Stimulated activated CD4-positive, alpha-beta T cell treated with anti-CD3 and anti-CD28 coated beads, Interleukin-15, amount 100 ng/mL, for 1 hour (primary cell): ENCODE data around the gene ARAP3.
A peak's percentile ranks its signal among the peaks of the same experiment; 100 is the strongest.

ENCODE experiments used
- DNase-seq, 2 donors: peaks; one replicate each; pipeline ENCODE4 v3.0.0-alpha.2; 2020; ENCODE audit warnings: low read depth in 1 of 2, low spot score in 1 of 2

The ARAP3 gene

DNA sequence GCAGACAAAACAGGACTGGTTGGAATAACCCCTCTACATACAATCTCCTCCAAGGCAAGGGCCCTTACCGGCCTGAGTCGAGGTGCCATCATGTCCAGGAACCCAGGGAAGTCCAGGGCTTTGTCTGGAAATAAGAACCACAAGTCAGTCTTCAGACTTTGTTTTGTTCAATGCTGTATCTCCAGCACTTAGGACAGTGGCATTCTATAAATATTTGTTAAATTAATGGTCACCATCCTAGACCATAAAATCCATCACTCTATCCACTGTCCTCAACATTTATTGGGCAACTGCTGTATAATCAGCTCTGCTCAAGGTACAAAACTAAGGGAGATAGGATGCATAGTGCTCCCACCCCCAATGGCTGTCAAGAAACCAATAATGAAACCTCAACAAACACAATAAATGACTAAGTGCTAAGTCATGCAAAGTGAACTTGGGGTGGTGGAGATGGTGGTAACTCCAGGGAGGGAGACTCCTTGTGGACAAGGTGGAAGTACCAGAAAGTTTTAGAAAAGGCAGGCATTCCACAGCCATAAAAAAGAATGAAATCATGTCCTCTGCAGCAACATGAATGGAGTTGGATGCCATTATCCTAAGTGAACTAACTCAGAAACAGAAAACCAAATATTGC, 40.3 kb downstream of the ARAP3 start:
- DNase-seq, result no peak

DNA sequence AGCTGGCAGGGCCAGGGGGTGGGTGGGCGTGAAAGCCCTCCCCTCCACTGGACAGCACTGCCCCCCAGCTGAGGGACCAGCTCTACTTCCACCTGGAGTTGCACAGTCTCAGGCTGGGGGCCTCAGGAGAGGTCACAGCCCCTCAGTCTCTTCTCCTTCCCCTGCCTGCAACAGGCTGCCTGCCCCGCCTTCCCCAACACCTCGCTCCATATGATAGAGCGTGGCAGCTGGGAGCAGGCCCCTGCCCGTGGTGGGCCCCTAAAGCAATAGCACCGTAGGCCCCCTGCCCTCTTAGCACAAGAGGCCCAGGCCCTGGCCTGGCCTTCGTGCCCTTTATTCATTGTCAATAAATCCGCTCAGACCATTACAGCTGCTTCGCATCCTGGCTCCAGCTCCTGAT, 41.3 kb downstream of the ARAP3 start:
- no peak for DNase-seq

DNA sequence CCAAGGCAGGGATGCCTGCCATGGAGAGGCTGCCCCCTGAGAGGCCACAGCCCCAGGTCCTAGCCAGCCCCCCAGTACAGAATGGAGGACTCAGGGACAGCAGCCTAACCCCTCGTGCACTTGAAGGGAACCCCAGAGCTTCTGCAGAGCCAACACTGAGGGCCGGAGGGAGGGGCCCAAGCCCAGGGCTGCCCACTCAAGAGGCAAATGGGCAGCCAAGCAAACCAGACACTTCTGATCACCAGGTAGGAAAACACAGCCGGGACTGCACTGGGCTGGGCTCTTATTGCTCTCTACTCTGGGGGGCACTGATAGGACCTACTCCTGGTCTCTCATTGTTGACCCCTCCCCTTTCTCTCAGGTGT, 42.0 kb downstream of the ARAP3 start:
- no peak for DNase-seq

DNA sequence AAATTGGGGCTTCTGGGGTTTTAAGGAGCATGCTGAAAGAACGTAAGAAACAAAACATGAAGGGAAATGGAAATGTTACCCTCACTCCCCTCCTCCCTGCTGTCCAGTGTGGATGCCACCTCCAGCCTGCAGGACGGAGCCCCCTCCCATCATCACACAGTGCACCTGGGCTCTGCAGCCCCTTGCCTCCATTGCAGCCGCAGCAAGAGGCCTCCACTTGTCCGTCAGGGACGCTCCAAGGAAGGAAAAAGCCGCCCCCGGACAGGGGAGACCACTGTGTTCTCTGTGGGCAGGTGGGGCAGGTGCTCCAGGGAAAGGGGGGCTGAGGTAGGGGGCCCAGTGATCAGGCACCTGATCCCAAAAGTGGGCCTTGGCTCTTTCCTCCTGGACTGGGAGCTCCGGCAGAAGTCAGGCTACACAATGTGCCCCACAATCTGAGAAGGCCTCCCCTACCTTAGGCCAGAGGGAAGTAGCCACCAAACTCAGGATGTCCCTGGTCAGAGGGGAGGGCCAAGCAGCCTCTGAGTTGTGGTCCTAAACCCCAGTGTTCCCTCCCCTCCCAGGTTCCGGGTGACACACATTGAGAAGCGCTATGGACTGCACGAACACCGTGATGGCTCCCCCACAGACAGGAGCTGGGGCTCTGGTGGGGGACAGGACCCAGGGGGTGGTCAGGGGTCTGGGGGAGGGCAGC, 42.5 kb downstream of the ARAP3 start:
- DNase-seq, result no peak

DNA sequence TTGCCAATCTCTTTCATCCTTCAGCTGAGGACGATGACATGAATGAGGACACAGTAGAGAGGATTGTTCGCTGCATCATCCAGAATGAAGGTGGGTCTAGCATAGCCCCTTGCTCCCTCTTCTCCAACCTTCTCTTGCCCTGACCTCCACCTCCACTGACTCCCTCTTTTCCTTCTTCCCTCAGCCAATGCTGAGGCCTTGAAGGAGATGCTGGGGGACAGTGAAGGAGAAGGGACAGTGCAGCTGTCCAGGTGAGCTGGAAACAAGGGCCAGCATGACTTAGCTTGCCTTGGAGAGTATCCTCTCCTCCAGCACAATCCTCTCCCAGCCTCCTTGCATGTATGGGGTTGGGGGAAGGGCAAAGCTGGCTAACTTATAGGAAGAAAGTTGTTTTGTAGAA, 43.3 kb downstream of the ARAP3 start:
- no peak for DNase-seq

DNA sequence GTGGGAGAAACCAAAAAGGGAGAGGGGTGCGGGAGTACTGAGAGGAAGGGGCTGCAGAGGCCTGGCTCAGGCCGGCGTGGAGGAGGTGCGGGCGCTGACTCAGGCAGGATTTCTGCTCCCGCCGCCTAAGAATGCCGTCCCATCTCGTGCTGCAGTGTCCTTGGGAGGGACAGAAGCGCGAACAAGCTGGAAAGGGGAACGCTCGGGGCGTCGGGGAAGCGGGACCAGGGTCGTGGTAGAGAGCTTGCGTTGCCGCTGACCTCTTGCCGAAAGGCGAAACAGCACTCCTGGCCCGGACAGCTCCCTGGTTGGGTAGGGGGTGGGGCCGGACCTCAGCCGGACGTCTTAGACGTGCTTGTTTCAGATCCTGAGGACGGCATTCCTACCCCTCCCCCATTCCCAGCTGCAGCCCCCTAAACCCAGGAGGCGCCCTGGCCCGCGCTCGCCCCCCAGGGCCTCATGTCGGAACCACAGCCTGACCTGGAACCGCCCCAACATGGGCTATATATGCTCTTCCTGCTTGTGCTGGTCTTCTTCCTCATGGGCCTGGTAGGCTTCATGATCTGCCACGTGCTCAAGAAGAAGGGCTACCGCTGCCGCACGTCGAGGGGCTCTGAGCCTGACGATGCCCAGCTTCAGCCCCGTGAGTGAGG, 44.1 kb downstream of the ARAP3 start:
- peak in 1 of 2 donors; percentile 39 for DNase-seq

DNA sequence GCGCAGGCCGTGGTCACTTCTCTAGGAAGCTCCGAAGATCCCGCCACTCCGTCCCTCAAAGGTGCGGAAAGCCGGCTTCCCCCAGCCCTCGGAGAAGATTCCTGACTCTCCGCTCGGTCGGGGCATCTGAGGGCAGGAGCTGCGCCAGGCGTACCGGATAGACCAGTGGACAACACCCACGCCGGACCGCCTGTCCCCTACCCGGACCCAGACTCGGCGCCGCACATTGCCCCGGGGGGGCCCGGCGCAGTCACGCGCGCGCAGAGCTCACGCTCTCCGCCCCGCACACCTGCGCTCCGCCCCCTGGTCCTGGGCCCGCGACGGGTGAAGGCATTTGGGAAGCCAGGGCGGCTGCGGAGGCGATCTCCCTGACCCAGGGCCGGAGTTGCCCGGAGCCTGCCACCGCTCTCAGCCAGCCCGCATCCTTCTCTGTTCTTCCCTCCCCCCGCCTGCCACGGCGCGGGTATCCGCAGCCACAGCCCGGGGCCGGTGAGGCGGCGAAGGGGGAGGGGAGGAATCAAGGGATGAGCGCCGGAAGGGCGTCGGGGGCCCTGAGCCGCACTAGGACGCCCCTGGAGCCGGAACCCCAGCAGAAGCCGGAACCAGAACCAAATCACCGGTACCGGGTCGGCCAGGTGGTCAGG, 44.8 kb downstream of the ARAP3 start:
- DNase-seq, result peak in 1 of 2 donors; percentile 43

DNA sequence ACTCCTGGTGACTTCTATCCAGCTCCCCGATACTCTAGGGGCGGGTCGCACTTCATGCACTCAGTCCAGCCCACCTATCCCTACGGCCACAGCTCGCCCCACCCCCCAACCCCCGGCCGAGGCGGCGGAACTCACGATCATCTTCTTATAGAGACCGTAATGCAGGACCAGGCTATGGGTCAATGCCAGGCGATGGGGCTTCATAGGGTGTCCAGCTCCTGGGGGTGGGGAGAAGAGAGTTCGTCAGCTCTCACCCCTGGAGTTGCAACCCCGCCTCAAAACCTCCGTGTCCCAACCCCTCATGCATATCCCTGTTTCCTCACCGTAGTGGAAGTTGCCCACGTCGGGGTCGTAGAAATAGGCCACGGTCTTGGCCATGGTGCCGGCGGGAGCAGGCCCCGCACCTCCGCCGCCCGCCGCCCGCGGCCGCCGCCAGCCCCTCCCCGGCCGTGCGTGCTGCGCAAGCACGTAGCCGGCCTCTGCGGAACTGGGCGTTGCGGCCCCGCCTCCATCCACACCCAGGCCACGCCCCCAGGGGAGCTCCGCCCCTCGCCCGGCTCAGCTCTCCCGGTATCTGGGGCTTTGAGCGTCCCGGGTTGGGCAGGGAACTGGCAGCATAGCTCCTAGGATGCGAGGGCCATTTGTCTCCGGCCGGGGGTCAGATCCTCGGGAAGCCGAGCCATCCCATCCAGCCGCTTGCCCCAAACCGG, 45.5 kb downstream of the ARAP3 start, which contains the start of the genes HDAC3 and RELL2:
Gene HDAC3, minus strand, starts transcription at position 437 of the 710 bp plus-strand sequence. Its CDS starts 59 bp downstream, at position 378.
Gene RELL2, plus strand, starts transcription at position 585 of the 710 bp plus-strand sequence. CDS start 1,229 bp downstream, outside the sequence.
- peak; percentile 91 to 97 for DNase-seq

DNA sequence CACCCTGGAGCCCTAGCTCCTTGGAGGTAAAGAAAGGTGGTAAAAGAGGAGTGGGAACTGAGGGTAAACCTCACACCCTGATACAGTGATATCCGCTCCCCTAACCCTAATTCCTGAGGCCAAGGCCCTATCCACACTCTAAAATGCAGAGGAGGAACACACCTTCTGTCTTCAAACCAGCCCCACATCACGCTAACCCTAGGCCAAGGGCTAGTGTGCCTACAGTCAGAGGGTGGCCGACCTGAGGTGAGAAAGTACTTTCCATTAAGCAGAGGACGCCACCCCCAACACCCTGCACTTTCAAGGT, 46.0 kb downstream of the ARAP3 start:
- DNase-seq, result no peak

DNA sequence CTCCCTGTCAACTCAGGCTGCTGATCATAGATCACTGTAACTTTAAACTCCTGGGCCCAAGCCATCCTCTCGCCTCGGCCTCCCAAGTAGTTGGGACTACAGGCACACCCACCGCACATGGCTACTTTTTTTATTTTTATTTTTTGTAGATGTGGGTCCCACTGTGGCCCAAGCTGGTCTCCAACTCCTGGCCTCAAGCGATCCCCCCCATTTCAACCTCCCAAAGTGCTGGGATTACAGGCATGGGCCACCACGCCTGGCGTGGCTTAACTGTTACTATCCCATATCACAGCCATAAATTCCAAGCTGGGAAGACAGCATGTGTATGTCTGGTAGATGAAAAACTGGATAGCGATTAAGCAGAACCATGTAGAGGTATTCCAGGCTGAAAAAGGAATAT, 46.4 kb downstream of the ARAP3 start:
- no peak for DNase-seq

DNA sequence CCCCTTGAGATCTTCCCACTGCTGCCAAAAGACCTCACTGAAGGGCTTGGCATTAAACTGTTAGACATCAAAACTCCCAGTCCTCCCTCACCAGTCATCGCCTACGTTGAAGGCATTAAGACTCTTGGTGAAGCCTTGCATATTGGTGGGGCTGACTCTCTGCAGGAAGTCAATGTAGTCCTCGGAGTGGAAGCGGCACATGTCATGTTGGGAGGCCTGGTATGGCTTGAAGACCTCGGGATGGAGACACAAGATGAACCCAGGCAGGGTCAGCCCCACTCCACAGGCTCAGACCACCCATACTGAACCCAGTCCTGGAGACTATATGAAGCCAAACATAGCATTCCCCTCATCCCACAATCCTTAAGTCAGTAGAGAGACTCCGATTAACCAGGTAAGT, 47.3 kb downstream of the ARAP3 start:
- no peak for DNase-seq

DNA sequence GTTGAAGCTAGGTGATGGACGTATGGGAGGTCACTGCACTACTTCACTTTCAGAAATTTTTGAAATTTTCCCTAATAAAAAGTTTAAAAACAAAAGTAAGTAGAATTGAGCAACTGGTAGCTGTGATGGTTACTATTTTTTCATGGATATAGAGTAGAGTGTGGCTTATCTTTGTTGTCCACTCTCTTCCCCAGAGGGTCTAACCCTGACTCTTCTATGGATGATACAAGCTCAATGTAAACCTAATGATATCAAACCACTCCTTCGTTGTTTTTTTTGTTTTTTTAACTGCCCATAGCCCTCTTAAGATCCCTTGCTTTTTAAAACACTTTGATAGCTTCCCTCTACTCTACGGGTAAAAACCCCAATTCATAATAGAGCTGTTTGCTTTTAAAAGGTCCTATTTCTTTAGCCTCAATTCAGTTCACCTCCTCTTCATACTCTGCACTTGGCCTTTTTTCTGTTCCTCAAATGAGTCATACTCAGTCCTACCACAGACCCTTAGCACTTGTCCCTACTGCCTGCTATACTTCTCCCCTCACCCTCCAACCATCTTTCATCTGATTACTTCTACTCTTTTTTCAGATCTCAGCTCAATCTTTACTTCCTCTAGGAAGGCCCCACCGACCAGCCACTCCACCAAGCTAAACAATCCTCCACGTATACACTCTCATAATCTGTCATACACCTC, 48.0 kb downstream of the ARAP3 start:
- DNase-seq, result no peak

DNA sequence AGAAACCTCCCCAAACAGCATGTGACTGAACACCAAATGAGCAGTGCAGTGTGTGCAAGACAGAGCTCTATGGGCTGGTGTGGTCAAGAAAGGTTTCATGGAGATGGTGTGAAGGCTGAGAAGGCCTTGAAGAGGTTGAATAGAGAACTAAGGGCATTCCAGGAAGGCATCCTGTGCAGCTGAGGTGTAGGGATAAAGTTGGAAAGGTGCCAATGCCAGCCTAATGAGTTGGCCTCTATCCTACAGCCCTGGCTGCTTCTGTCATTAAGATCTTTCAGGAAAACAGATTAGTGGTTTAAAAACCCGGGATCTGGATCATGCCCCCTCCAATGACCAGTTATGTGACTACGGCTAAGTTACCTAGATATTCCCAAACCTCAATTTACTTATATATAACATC, 49.4 kb downstream of the ARAP3 start:
- DNase-seq, result no peak

DNA sequence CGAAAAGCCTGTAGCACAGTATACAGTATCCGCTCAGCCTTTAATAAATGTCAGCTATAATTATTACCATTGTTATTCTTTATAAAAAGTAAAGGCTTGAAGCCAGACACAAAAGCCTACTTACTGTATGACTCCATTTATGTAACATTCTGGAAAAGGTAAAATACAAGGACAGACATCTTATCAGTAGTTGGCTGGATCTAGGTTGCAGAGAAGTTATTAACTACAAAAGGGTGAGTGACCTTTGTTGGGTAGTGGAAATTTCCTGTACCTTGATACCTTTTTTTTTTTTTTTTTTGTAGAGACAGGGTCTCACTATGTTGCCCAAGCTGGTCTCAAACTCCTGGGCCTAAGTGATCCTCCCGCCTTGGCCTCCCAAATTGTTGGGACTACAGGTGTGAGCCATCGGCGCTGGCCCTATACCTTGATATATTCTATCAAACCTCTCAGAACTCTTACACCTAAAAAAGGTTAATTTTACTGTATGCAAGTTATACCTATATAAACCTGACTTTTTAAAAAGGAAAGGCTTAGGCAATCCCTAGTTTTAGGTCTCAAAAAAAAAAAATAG, 51.4 kb downstream of the ARAP3 start:
- no peak for DNase-seq

DNA sequence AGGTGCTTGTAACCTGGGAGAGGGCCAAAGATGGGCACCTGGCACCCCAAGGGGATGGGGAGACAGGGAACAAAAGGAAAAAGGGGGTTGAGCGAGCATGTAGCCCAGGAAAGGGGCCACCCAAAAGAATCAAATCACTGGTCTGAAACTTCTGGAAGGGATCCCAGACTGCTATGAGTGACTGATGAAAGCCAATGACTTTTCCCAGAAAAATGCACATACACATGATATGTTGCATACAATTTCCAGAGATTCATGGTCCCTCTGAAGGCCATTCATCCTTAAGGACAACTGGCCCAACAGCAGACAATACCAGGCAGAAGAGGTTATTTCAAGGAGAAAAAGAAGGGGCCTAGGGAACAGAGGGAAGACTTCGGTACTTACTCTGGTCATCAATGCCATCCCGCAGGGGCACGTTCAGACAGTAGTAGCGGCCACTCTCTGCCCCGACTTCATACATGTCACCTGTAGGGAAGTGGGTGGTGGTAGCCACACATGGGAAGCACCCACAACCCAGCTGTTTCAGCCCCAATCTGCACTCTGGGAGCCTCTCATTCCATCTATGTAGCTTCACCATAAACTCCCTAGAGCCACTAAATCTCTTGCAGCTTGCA, 53.7 kb downstream of the ARAP3 start:
- no peak for DNase-seq

DNA sequence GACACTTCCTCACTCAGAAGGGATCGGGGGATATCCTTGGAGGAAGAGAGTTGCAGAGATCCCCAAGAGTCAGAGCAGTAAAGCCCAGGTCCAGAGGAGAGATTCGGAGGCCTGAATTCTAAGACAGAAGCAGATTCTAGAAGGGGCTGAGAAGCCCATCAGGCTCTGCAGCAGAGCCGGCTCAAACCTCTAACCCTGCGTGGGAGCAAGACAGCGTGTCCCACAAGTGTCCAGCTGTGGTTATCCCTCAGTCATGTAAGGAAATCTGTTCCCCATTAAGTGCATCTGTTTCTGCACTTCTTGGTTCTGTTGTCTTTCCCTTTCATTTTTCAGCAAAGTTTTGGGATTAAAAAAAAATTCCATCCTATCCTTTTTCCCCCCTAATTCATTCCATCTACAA, 58.4 kb downstream of the ARAP3 start:
- DNase-seq, result no peak

DNA sequence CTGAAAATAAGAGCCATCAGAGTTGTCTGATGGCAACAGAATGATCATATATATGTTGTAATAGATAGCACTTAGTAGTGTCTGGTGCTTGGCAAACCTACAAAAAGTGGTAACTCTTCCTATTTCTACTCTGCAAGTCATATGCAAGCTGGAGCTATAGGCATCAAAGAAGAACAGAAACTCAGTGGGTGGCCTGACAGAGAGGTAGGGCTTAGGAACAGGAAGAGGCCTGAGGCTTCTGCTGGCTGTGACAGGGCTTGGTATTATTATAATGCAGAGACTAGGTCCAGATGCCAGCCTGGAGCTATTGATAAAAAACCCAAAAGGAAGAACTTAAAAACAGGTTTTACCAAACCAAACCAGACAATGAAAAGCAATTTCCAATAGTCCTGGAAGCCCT, 58.8 kb downstream of the ARAP3 start:
- DNase-seq, result no peak

DNA sequence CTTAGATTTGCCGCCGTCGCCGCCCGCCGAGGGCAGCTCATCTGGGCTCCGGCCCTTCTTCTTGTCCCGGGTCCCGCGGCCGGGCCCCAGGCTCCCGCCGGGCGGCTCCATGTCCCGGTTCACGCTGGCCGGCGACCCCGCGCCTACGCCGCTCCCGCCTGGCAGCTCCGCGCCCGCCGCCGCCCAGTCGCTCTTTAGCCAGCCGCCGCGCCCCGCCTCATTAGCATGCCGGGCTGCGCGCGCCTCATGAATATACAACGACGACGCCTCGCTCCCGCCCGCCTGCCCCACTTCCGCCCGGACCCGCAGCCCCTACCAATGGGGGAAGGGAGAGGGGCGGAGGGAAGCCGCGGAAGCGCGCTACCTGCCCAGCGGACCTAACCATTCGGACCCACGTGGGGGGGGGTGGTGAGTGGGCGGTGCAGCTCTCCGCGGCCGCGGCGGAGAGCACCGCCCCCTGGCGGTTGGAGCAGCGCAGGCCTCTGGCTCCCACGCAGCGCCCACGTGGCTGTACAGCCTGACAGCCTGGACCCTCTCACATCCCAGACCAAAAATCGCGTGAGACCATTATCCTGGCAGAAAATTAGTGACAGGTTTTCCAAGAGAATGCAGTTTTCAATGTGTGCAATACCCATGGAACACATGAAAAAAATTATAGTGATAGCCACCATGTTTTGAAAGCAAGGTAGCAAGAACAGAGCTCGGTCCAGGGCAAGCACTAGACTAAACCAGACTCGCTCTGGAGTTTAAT, 63.1 kb downstream of the ARAP3 start, which contains the start of gene DIAPH1:
Gene DIAPH1, minus strand, starts transcription at position 197 of the 751 bp plus-strand sequence. Its CDS starts 86 bp downstream, at position 111.
- DNase-seq, result peak; percentile 98 to 99
